GDM1 (cell line): ENCODE measurements around the gene UQCRC1.

ENCODE experiments used
- DNase-seq: peaks from one replicate; lab custom pipeline; 2025; lab: John Stamatoyannopoulos, UW

Gene UQCRC1

GRCh38 chr3:48609088-48610005, at the start of gene UQCRC1:
UQCRC1 (minus strand) TSS chr3:48609646; CDS start chr3:48609620, 26 bp downstream.
- peak; percentile 93 for DNase-seq

- no peak for DNase-seq
Measured at GRCh38 chr3:48656841-48657281, 47.4 kb upstream of the UQCRC1 start.

GRCh38 chr3:48656061-48656840, 46.8 kb upstream of the UQCRC1 start:
- DNase-seq, result peak; percentile 65

GRCh38 chr3:48655606-48656005, 46.2 kb upstream of the UQCRC1 start:
- DNase-seq, result no peak

GRCh38 chr3:48655063-48655462, 45.6 kb upstream of the UQCRC1 start:
- no peak for DNase-seq

GRCh38 chr3:48652923-48653715, 43.7 kb upstream of the UQCRC1 start:
- DNase-seq, result no peak

GRCh38 chr3:48651771-48652170, 42.3 kb upstream of the UQCRC1 start:
- DNase-seq, result no peak

- no peak for DNase-seq
Measured at GRCh38 chr3:48650723-48651122, 41.3 kb upstream of the UQCRC1 start.

GRCh38 chr3:48648188-48648850, 38.9 kb upstream of the UQCRC1 start:
- no peak for DNase-seq

GRCh38 chr3:48647714-48648113, 38.3 kb upstream of the UQCRC1 start:
- DNase-seq, result no peak

GRCh38 chr3:48644898-48645760, 35.7 kb upstream of the UQCRC1 start:
- no peak for DNase-seq

- no peak for DNase-seq
Measured at GRCh38 chr3:48642605-48643004, 33.2 kb upstream of the UQCRC1 start.

GRCh38 chr3:48641396-48641795, 31.9 kb upstream of the UQCRC1 start:
- no peak for DNase-seq

GRCh38 chr3:48639944-48640606, 30.6 kb upstream of the UQCRC1 start:
- DNase-seq, result no peak

- DNase-seq, result no peak
Measured at GRCh38 chr3:48637305-48637704, 27.9 kb upstream of the UQCRC1 start.

- no peak for DNase-seq
Measured at GRCh38 chr3:48636149-48636655, 26.8 kb upstream of the UQCRC1 start.

- peak; percentile 94 for DNase-seq
Measured at GRCh38 chr3:48635222-48636021, 26.0 kb upstream of the UQCRC1 start, which contains the start of gene SLC26A6. SLC26A6 (minus strand) TSS chr3:48635461; CDS start chr3:48635393, 68 bp downstream.

- peak; percentile 23 for DNase-seq
Measured at GRCh38 chr3:48634661-48635221, 25.3 kb upstream of the UQCRC1 start.
